Measurements from ENCODE around the gene SMARCA2.

Gene SMARCA2

DNA sequence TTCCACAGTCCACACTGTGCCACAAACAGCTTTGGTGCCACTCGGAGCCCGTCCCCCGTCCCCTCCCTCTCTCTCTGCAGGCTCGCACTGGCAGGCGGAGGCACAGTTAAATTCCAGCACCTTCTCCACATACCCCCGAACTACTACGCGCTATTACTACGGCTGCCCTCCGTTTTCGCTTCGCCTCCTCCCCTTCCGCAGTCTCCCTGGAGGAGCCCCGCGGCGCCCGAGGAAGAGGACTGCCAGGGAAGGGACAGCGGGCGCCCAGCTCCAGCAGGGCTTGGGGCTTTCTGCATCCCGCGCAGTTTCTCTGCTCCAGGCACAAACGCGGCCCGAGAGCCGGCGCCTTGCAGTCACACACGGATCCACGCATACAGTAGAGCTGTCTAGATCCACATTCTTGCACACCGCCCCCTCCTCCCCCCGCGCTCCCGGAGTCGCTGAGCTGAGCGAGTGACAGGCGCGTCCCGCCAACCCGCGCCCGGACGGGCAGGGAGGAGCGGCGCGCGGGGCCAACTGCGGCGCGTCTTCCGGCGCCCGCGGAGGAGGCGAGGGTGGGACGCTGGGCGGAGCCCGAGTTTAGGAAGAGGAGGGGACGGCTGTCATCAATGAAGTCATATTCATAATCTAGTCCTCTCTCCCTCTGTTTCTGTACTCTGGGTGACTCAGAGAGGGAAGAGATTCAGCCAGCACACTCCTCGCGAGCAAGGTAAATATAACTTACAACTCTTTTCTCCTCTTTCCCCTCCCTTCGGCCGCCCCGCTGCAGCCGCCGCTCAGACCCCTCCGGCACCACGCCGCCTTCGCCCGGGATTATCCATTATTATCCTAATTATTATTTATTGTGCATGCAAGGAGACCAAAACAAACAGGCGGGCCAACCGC lies at the start of gene SMARCA2:
TSS of gene SMARCA2 (plus strand) at position 652 of the 885 bp plus-strand sequence. CDS start 13,676 bp downstream, outside the sequence.
- peak; percentile 77 for DNase-seq (ENCODE audit: low read depth)

DNA sequence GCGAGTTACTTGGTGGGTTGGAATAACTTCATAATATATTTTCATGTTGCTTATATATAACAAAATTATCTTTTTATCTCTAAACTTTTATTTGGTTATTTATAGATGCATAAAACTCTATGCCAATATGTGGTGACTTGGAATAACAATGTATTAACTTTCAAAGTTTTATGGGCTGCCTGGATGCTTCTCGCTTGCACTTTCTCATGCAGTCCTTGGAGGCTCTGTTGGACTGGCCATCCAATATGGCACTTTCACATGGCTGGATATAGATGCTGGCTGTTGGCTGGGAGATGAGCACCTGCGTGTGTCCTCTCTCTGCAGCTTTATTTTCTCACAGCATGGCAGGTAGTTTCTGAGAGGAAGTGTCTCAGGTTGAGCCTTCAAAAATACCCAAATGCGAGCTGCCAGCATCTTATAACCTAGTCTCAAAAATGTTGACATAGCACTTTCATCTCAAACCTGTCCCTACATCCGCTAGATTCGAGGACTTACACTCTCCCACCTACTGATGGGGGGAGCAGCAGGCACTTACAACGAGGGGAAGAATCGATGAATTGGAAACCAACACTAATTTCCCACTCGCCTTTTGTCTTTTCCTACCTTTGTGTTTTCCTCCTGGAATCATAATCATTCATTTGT lies 48.3 kb upstream of the SMARCA2 start:
- DNase-seq (ENCODE audit: low read depth) = no peak

DNA sequence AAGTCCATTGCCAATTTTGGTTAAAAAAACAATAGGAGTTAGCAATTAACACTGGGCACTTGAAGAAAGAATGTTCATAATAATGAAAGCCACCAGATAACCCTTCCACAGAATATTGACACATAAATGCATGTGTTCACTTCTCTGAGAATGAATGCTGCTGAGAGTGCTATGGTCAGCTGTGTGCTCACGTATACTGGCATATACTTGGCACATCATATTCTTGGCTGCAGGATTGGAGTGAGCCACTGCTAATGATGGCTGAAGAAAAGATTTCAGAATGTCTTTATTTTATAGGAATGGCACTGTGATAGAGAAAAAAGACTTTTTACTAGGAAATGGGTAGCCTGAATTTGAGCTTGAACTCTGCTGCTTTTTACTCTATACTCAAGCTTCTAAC lies 46.0 kb upstream of the SMARCA2 start:
- no peak for DNase-seq (ENCODE audit: low read depth)

DNA sequence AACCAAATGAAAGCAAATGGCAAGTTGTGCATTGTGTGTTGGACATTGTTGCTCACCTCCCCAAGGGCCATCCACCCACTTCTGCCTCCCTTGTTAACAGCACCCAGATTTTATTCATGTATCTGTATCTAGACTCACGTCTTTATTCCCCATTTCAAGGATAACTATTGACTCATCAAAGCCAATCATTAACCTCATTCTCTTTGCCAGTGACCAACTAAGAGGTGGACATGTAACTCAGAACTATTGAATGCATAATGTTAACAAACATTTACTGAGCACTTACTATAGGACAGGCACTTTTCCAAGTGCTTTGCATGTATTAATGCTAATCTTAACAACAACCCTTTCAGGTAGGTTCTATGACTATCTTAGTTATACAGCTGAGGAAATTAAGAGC lies 45.2 kb upstream of the SMARCA2 start:
- DNase-seq (ENCODE audit: low read depth) = no peak

DNA sequence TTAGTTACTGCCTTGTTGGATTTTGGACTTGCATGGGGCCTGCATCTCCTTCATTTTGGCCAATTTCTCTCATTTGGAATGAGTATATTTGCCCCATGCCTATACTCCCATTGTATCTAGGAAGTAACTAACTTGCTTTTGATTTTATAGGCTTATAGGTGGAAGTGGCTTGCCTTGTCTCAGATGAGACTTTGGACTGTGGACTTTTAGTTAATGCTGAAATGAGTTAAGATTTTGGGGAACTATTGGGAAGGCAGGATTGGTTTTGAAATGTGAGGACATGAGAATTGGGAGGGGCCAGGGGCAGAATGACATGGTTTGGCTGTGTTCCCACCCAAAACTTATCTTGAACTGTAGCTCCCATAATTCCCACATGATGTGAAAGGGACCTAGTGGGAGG lies 42.5 kb upstream of the SMARCA2 start:
- DNase-seq (ENCODE audit: low read depth) = no peak

DNA sequence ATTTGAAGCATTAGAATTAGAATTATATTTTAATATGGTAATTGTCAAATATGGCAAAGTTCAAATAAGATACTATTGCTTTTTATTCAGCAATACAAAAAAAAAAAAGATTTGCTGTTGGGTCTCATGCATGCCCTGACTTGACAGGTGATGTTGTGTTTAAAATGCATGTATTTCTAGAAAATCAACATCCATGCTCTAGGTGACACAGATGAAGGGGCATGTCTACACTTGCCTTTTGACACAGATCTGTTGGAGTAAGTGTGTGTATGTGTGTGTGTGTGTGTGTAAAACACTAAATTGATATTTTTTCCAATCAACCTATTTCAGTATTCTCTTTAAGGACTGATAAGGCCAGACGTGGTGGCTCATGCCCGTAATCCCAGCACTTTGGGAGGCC lies 38.1 kb upstream of the SMARCA2 start:
- no peak for DNase-seq (ENCODE audit: low read depth)

DNA sequence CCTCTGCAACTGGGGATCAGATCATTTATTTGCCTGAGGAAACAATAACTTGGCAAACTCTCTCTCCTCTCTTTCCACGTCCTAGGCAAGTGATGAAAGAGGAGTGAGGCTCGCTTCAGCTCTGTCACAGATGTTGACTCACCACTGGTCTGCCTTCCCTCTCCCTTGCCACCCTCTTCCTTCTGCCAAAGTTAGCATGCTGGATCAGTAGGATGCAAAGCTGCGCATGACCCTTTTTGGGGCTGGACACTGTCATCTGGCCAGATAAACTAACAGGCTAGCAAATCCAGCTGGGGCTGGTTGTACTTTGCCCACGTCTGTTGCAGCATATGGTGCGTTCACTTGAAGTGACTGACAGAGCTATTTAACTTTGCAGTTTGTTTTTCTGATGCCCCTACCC lies 36.2 kb upstream of the SMARCA2 start:
- DNase-seq (ENCODE audit: low read depth) = no peak

DNA sequence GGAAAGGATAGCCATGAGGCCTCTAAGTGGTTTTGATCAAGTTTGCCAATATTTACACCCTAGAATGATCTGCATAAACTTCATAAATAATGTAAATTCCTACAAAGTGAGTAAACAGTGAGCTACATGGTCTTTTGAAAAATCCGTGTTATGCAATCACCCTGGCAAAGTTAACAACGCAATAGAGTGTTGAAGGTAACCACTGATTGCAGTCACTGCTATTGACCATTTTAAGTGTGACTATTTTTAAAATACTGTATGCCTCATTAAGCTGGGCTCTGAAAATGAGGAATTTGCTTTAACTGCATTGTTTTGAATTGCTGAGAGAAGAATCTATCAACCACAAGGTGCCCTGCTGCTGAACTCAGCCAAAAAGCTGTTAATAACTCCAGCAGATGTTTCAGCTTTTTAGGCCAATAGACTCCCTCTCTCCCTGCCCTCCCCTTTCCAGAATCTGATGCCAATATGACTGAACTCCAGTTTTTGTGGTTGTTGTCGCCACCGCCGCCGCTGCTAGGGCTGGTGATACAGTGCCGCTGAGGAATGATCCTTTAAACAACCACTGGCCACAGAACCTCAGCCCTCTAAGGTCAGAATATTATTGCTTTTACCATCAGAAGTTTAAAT lies 35.3 kb upstream of the SMARCA2 start:
- DNase-seq (ENCODE audit: low read depth) = no peak

DNA sequence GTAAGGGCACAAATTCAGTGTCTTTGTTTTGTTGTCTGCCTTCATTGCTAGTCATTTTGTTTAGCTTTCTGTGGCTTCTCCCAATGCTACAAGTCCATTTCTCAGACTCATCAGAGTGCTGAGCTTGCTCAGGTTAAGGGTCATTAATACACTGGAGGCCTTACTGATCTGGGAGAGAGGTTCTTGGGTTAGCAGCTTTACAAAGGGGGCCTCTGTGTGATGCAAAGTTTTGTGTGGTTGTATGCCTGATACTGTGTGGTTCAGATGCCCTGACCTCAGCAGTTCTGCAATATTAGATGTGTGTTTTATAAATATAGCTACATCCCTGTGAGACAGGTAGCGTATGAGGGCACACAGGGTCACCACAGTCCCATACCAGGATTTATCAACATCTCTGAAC lies 34.8 kb upstream of the SMARCA2 start:
- DNase-seq (ENCODE audit: low read depth) = no peak

DNA sequence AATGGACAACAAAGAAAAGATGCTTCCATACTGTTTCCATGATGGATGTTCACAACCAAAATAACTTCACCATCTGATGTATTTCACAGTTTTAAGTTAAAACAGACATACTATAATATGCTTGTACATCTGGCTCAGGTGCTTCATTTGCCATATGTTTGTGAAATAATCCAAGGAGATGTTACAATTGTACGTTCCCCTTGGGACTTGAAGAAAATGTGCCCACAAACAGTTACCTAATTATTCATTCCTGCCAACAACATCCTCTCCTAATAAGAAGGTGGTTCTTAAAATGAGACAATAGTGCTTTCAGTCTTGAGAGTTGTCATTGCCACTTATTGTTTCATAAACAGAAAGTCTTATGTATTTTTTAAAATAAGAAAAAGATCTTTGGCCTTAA lies 33.1 kb upstream of the SMARCA2 start:
- DNase-seq (ENCODE audit: low read depth) = no peak

DNA sequence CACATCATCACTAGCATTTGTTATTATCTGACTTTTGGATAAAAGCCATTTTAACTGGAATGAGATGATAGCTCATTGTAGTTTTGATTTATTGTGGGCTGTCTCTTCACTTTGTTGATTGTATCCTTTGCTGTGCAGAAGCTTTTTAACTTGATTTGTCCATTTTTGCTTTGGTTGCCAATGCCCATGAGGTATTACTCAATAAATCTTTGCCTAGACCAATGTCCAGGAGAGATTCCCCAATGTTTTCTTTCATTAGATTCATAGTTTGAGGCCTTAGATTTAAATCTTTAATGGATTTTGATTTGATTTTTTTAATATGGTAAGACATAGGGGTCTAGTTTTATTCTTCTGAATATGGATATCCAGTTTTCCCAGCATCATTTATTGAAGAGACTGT lies 28.8 kb upstream of the SMARCA2 start:
- DNase-seq (ENCODE audit: low read depth) = no peak

DNA sequence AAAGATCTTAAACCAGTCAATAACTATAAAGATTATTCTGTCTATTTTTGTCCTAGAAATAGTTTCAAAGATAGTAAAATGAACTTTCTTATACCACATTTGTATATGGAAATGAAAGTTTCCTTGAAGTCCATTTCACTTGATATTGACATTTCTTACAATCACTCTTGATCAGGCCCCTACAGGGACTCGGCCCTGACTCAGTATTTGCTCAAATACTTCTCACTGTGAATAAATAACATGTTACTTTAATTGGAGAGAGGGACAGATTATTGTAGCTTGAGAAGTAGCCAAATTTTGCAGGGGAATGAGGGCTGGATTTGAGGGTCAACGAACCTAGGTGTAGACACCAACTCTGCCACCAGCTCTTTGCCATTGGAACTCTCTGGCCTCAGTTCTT lies 25.6 kb upstream of the SMARCA2 start:
- no peak for DNase-seq (ENCODE audit: low read depth)

DNA sequence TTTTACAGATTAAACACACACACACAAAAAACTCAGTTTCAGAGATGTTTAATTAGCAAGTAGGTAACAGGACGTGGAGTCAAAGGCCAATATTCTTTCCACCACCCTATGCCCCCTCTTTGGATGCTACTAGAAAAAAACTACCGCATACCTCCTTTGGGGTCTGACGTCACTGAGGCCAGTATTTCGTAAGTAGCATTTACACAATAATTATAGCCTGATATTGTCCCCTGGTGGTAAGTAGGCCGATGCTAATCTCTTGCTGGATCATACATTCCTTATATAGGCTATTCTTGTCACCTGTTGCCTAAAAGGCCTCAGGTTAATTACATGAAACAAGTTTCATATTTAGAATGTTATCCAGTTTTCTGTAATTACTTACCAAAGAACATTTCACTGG lies 21.0 kb upstream of the SMARCA2 start:
- DNase-seq (ENCODE audit: low read depth) = no peak

DNA sequence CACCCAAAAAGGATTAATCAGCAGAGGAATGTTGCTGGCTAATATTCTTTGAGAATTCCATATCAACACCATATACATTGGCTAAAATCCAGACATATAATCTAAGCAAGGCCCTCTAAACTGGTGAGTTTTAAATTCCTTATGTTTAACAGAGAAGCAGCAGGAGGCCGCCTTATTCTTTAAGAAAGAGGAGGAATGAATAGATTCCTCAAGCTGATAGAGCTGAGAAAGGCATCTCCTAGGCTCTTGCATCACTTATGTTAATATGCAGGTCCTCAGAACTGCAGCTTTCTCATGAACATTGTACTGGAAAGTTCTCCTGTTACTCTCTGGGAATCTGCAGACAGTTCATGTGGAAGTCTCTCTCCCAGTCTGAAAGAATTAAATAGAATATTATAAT lies 20.1 kb upstream of the SMARCA2 start:
- no peak for DNase-seq (ENCODE audit: low read depth)

DNA sequence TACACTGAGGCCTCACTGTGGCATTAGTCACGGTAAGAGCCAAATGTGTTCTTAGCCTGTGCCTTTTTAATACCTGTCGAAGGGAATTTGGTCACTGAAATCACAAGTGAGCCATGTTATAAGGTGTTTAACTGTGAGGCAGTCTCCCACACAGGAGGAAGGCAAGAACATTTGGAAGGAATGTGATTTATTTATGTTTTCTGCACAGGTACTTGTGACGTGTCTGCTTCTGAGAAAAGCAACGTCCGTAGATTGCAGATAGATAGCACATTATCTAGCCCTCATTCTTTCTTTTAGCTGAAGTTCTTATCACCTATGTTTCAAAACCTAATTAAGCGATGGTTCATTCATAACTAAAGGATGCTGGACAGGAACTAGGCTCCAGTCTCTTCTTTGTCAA lies 19.0 kb upstream of the SMARCA2 start:
- DNase-seq (ENCODE audit: low read depth) = no peak

DNA sequence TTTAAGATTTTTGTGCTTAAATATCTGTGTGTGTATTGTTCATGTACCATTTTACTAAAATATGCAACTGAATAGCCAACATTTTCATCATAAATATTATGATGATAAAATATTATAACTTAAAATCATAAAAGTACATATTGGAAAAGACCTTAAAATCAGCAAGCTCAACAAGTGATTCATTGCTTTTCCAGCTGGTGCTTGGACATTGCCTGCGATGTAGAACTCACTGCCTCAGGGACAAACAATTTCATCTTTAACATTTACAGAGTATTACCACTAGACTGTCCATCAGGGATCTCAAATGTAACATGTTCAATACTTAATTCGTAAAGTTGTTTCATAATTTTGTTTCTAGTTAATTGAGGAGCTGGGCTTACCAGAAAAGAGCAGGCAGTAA lies 17.5 kb upstream of the SMARCA2 start:
- DNase-seq (ENCODE audit: low read depth) = no peak

DNA sequence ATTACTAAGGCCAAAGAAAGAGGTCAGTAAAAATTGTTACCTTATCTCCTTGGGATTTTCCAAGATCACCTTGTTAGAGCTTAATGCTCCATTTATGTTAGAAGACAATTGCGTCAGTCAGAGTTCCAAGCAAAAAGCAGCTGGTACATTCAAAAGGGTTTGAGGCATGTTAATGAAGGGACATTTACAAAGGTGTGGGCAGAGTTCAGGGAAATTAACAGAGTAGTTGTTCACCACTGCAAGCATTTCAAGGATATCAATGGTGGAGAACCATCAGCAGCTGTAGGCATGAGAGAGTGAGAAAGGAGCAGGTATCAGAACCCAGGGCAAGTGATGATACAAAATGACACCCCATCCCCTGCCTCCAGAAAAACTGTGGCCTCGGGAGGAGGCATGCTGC lies 17.0 kb upstream of the SMARCA2 start:
- no peak for DNase-seq (ENCODE audit: low read depth)

DNA sequence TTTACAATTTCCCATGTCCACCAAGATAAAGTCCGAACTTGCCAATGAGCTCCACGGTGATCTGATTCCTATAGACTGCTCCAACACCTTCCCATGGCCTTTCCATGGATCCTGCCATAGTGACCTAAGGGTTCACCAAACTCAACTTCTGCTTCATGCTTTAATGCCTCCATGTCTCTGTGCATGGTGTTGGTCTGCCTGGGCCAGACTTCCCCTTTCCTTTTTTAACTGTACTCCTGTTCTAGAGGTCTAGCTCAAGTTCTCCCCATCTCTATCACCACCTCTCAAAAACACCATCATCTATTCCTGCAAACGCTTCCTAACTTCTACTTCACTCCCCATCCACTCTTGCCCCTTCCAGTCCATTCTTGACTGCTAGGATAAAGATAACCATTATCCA lies 14.8 kb upstream of the SMARCA2 start:
- DNase-seq (ENCODE audit: low read depth) = no peak

DNA sequence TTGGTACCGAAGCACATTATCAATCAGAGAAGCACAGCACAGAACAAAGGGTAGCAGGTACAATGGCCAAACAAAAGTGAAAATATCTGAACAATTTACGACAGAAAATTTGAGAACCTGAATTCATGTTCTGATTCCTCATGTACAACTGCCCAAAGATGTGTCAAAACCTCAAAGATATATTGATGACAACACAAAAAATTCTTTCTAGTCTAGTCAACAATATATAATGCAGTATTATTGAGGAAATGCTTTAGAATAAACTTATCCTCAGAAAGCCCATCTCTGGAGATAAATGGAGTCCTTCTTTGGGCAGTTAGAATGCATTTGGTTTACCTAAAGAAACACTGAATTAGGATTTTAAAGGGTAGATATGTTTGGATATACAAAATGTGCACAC lies 6.8 kb upstream of the SMARCA2 start:
- no peak for DNase-seq (ENCODE audit: low read depth)

DNA sequence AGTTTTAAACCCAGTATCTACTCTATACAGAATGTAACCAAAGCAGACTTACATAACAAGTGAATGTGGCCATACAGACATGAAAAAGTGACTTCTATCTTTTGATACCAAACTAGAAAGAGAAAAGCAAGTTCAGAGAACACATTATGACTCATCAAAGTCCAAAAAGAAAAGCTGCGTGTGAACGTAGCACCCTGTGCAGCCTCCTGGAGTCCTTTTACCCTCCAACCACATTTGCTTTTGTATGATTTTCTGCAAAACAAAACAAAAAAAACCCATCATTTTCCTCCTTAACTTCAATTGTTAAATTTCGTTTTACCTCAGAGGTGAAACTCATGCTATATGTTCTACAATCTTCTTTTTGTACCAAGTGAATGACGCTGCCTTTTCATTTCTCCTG lies 2.8 kb upstream of the SMARCA2 start:
- DNase-seq (ENCODE audit: low read depth) = no peak

DNA sequence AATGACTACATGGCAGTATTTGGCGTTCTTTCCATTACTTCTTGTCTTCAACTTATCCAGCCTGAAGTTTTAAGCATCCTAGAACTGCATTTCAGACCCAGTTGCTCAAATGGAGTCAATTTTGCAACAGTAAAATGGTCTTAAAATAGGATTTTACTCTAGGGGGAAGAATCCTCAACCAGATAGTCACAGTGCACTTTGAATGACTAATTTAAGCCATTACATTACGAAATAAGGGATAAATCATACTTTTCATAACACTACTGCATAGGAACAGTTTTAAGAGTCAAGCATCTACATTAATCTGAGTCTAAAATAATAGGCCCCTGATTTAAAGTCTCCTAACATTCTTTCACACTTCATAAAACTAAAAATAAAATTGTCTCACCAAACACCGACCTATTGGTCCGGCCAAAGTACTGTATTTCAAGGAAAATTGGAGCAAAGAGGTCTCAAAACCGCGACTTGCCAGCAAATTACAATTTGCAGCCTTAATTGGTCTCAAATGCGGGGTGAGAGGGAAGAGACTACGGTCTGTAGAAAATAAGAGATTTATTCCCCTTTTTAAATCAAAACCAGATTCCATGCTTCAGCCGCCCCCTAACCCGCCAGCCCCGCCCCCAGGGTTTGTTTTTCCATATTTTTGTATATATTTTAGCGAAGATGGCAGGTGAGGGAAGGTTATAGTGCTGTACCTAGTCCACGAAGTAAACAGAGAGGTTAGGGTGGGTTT lies 1.2 kb upstream of the SMARCA2 start:
- DNase-seq (ENCODE audit: low read depth) = no peak

DNA sequence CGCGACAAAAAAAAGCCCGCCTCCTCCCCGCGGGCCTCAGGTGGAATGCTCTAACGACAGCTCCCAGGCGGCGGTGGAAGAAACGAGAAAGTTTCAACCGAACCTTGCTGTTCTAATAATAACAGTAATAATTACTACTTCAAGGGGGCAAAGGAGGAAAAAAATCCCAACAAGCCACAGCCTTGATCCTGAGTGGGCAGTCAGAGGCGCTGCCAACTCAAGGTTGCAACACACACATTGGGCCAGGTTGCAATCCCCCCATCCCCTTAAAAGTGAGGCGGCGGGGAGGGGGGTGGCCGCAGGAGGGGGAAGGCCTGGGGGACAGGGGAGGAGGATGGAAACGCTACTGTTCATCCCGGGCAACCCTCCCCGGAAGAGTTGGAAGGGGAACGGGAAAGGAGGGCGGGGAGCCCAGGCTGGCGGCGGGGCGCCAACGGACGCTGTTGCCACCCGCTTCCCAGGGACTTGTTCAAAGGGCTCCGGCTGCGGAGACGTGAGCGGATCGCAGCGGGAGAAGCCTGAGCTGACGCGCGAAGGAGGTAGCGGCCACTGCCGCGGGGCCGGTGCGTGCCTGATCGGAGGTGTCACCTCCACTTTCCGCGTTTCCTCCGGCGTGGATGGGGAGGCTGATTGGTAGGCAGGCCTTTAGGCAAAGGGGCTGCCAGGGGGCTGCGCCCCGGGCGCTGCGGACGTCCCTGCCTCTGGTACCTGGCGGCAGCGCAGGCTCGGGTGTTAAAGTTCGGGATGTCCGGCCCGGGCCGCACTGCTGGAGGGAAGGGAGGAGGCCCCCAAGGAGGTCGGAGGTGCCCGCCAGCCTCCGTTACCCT lies 647 bp downstream of the SMARCA2 start:
- no peak for DNase-seq (ENCODE audit: low read depth)
